IMR-90 (cell line): ENCODE measurements around the gene CLTCL1. TPM values are rescaled to one million over a fixed set of nuclear protein-coding genes. Genes with fewer than 3 reads are reported as not detected.
"Not testable (repeated sequence)": the region's sequence is repeated elsewhere in the genome, so short reads cannot be mapped to it uniquely, and the experiment has no call there.

Experiments
- ATAC-seq: fragments of 200-7000 bp; cut with Tn5 transposase; 2 replicates; pipeline ENCODE4 v1.9.1; 2020; ENCODE audit warnings: low read depth, mild to moderate bottlenecking, moderate library complexity
- BruUV-seq: library from RNA; stranded (reverse); fragments of 400-500 nt; replicated peaks from 2 replicates; lab custom pipeline; 2021; lab: Mats Ljungman, UMichigan
- CTCF ChIA-PET: fragments of 300-600 bp; formaldehyde crosslinking; extraction: SDS; loops from one replicate; lab custom pipeline; 2021; ENCODE audit warnings: antibody characterized with exemption; lab: Yijun Ruan, JAX
- POLR2A ChIA-PET: fragments of 300-600 bp; sonication (Branson Sonifier 250); formaldehyde crosslinking; loops from one replicate; lab custom pipeline; 2022; ENCODE audit warnings: antibody characterized with exemption; ENCODE audit not compliant: unreplicated experiment; lab: Charles Lee
- DNase-seq: peaks from one replicate; pipeline ENCODE4 v3.0.0; 2013
- H2AFZ ChIP-seq: replicated peaks from 2 replicates; pipeline ENCODE3; 2013; ENCODE audit warnings: low read length, mild to moderate bottlenecking; ENCODE audit not compliant: poor library complexity
- H2AK5ac ChIP-seq: 2 replicates; pipeline ENCODE4 v1.6.1; 2013; ENCODE audit warnings: low read depth, low read length, inconsistent platforms
- H2AK9ac ChIP-seq: replicated peaks from 2 replicates; pipeline ENCODE3; 2013; ENCODE audit warnings: mild to moderate bottlenecking, low read depth, low read length, moderate library complexity; ENCODE audit not compliant: poor library complexity
- H2BK120ac ChIP-seq: 2 replicates; pipeline ENCODE4 v1.6.1; 2013; ENCODE audit warnings: low read depth, low read length, inconsistent platforms
- H2BK15ac ChIP-seq: 3 replicates; pipeline ENCODE4 v1.6.1; 2013; ENCODE audit warnings: low read depth, low read length, inconsistent platforms
- H2BK20ac ChIP-seq: 2 replicates; pipeline ENCODE4 v1.6.1; 2013; ENCODE audit warnings: low read depth, mild to moderate bottlenecking, inconsistent platforms, low read length, moderate library complexity
- H2BK5ac ChIP-seq: 2 replicates; pipeline ENCODE4 v1.6.1; 2013; ENCODE audit warnings: mild to moderate bottlenecking, low read depth, low read length, inconsistent platforms; ENCODE audit not compliant: poor library complexity, severe bottlenecking
- H3K14ac ChIP-seq: replicated peaks from 2 replicates; pipeline ENCODE4 v1.6.1; 2013; ENCODE audit warnings: low read depth, low read length, inconsistent platforms
- H3K18ac ChIP-seq: 2 replicates; pipeline ENCODE4 v1.6.1; 2013; ENCODE audit warnings: low read depth, low read length, control low read depth
- H3K23ac ChIP-seq: 2 replicates; pipeline ENCODE4 v1.6.1; 2013; ENCODE audit warnings: low read depth, low read length, inconsistent platforms
- H3K27ac ChIP-seq: 2 replicates; pipeline ENCODE4 v1.5.1; 2013; ENCODE audit warnings: mild to moderate bottlenecking, control low read depth, low read length; ENCODE audit not compliant: insufficient read depth
- H3K27me3 ChIP-seq: 2 replicates; pipeline ENCODE4 v1.6.1; 2013; ENCODE audit warnings: low read length; ENCODE audit not compliant: control insufficient read depth, insufficient read depth
- H3K36me3 ChIP-seq: 2 replicates; pipeline ENCODE4 v1.6.1; 2013; ENCODE audit warnings: low read length, mixed read lengths; ENCODE audit not compliant: control insufficient read depth, insufficient read depth
- H3K4ac ChIP-seq: 2 replicates; pipeline ENCODE4 v1.6.1; 2013; ENCODE audit warnings: low read depth, low read length, inconsistent platforms
- H3K4me1 ChIP-seq: 2 replicates; pipeline ENCODE4 v1.6.1; 2013; ENCODE audit warnings: low read length, mixed read lengths; ENCODE audit not compliant: control insufficient read depth, insufficient read depth
- H3K4me2 ChIP-seq: 2 replicates; pipeline ENCODE4 v1.6.1; 2013; ENCODE audit warnings: low read depth, mild to moderate bottlenecking, control low read depth, low read length, moderate library complexity
- H3K4me3 ChIP-seq: 2 replicates; pipeline ENCODE4 v1.5.1; 2013; ENCODE audit warnings: low read depth, mild to moderate bottlenecking, control low read depth, low read length, moderate library complexity; ENCODE audit not compliant: insufficient read depth
- H3K56ac ChIP-seq: 2 replicates; pipeline ENCODE4 v1.6.1; 2013; ENCODE audit warnings: low read length, inconsistent platforms; ENCODE audit not compliant: insufficient read depth; ENCODE audit errors: extremely low read depth
- H3K79me1 ChIP-seq, 2 experiments: 2 replicates each; pipeline ENCODE4 v1.6.1; 2013; ENCODE audit warnings: low read length in 2 of 2, inconsistent platforms in 1 of 2, low read depth in 1 of 2
- H3K9ac ChIP-seq: 2 replicates; pipeline ENCODE4 v1.6.1; 2013; ENCODE audit warnings: low read depth, low read length, control low read depth
- H3K9me1 ChIP-seq: 2 replicates; pipeline ENCODE4 v1.6.1; 2013; ENCODE audit warnings: low read length, inconsistent platforms; ENCODE audit not compliant: insufficient read depth
- H3K9me3 ChIP-seq: 2 replicates; pipeline ENCODE4 v1.6.1; 2013; ENCODE audit warnings: low read length; ENCODE audit not compliant: control insufficient read depth, insufficient read depth
- H4K20me1 ChIP-seq: 2 replicates; pipeline ENCODE4 v1.6.1; 2013; ENCODE audit warnings: low read length, inconsistent platforms; ENCODE audit not compliant: insufficient read depth
- H4K5ac ChIP-seq: 2 replicates; pipeline ENCODE4 v1.6.1; 2013; ENCODE audit warnings: mild to moderate bottlenecking, low read depth, low read length, control low read depth
- H4K8ac ChIP-seq, 2 experiments: 2 replicates each; pipeline ENCODE4 v1.6.1; 2013; ENCODE audit warnings: low read depth in 2 of 2, low read length in 2 of 2, control low read depth in 1 of 2, inconsistent platforms in 1 of 2
- H4K91ac ChIP-seq: 2 replicates; pipeline ENCODE4 v1.6.1; 2013; ENCODE audit warnings: low read depth, low read length, inconsistent platforms; ENCODE audit not compliant: insufficient read depth
- BHLHE40 ChIP-seq: fragments of 150-350 bp; IDR thresholded peaks from 2 replicates; pipeline ENCODE4 v1.6.1; 2016; ENCODE audit warnings: mild to moderate bottlenecking, low read depth, low read length
- MAFK ChIP-seq: IDR thresholded peaks from 2 replicates; pipeline ENCODE4 v1.6.1; 2012; ENCODE audit warnings: low read depth, low read length, improper control_type of control experiment
- NFE2L2 ChIP-seq: fragments of 150-350 bp; IDR thresholded peaks from 2 replicates; pipeline ENCODE4 v1.6.1; 2016; ENCODE audit warnings: low read depth, mild to moderate bottlenecking, low read length
- RAD21 ChIP-seq: IDR thresholded peaks from 2 replicates; pipeline ENCODE4 v1.6.1; 2012; ENCODE audit warnings: low read length, improper control_type of control experiment
- USF2 ChIP-seq: fragments of 150-350 bp; IDR thresholded peaks from 2 replicates; pipeline ENCODE4 v1.6.1; 2017; ENCODE audit warnings: mild to moderate bottlenecking, antibody characterized with exemption, low read length, low read depth
- WGBS, 2 experiments: methylation state at CpG; one replicate each; pipeline versions ENCODE4 v1.1.5 to v1.1.7; 2013; ENCODE audit warnings: missing lambda C conversion rate in 2 of 2; ENCODE audit not compliant: insufficient read length in 1 of 2; ENCODE audit errors: extremely low coverage in 2 of 2; 5-methylcytosine and 5-hydroxymethylcytosine counted together
- dilution Hi-C: fragments of 300-500 bp; cut with HindIII; formaldehyde crosslinking; loops from one replicate; pipeline ENCODE4 v1.14.3; 2018; ENCODE audit warnings: low sequenced_read_pairs; ENCODE audit not compliant: unreplicated experiment
- in situ Hi-C: fragments of 300-500 bp; cut with MboI; formaldehyde crosslinking; loops from 3 replicates; pipeline ENCODE4 v1.14.3; 2019; ENCODE audit warnings: low sequenced_read_pairs, inconsistent platforms, mixed read lengths
- intact Hi-C: fragments of 100-400 bp; cut with micrococcal nuclease; formaldehyde crosslinking; loops from 2 replicates; pipeline ENCODE4 v1.10.0; 2022
- polyA plus RNA-seq, 3 experiments: library from polyadenylated mRNA; depleted of rRNA; stranded (reverse); fragments of >200 nt; gene quantifications; 2 replicates each; pipeline ENCODE4 v1.2.3, GENCODE V29; 2012; ENCODE audit warnings: low replicate concordance in 1 of 3
- total RNA-seq: library from RNA; depleted of rRNA; stranded (reverse); fragments of >200 nt; gene quantifications from 2 replicates; pipeline ENCODE4 v1.2.3, GENCODE V29; 2012

The CLTCL1 gene
- total and polyA plus RNA-seq, 2 of the 4 experiments (the other 2 are of a cell fraction): 6.2 to 8.1 TPM

GRCh38 chr22:19258371-19258770, 33.1 kb downstream of the CLTCL1 start:
- no peak overlapping the region for H2BK20ac ChIP-seq
- H3K23ac ChIP-seq: no peak overlapping the region
- H3K27ac ChIP-seq: no peak overlapping the region
- BruUV-seq: no TSS peak
- intact Hi-C loops (no loop called here), dilution Hi-C loops (no loop called here), in situ Hi-C loops (no loop called here)
- peaks cover 0 to 7% of the 10 kb centered on the region in 2 experiments; a peak in 2 of 4 replicates for H3K79me1 ChIP-seq
- no peak overlapping the region for H3K14ac ChIP-seq
- no peak overlapping the region for H3K4me2 ChIP-seq
- no peak overlapping the region for H2BK15ac ChIP-seq
- H3K9me3 ChIP-seq: no peaks in the 10 kb centered on the region
- H4K91ac ChIP-seq: no peak overlapping the region
- no peak overlapping the region for H2AK5ac ChIP-seq
- H4K8ac ChIP-seq: no peak overlapping the region
- no peak overlapping the region for H2AK9ac ChIP-seq
- TF ChIP-seq NFE2L2 (no peak), RAD21 (no peak), USF2 (no peak), BHLHE40 (no peak), MAFK (no peak)
- 0 out of 2 replicates have a peak, but pooled peaks cover 2% of the 10 kb centered on the region for H3K4me1 ChIP-seq
- no peak overlapping the region for H3K56ac ChIP-seq
- no peaks in the 10 kb centered on the region for H4K20me1 ChIP-seq
- ChIA-PET POLR2A (no interaction called here), CTCF (no interaction called here)
- peaks cover 5% of the 10 kb centered on the region; the same call in 1 of the 2 replicates for H3K36me3 ChIP-seq
- 100% methylated on average over 1 of the region's 7 CpGs; no CpG with 5 or more reads in 1 of the 2 experiments for WGBS, 2 experiments
- H3K18ac ChIP-seq: no peak overlapping the region
- H2AFZ ChIP-seq: no peak overlapping the region
- H3K4me3 ChIP-seq: no peak overlapping the region
- DNase-seq (no peak), ATAC-seq (no peak)
- no peaks in the 10 kb centered on the region for H3K27me3 ChIP-seq
- H3K9me1 ChIP-seq: peaks cover 4% of the 10 kb centered on the region; the same call in 1 of the 2 replicates
- H4K5ac ChIP-seq: no peak overlapping the region
- H3K9ac ChIP-seq: no peak overlapping the region
- H2BK120ac ChIP-seq: no peak overlapping the region
- H3K4ac ChIP-seq: no peak overlapping the region
- no peak overlapping the region for H2BK5ac ChIP-seq

GRCh38 chr22:19256362-19256761, 35.2 kb downstream of the CLTCL1 start:
- H2BK5ac ChIP-seq, H3K56ac ChIP-seq, H4K5ac ChIP-seq, H3K27me3 ChIP-seq, H3K18ac ChIP-seq, H2AK5ac ChIP-seq, H3K36me3 ChIP-seq, H3K9ac ChIP-seq, in situ Hi-C loops, H3K4me2 ChIP-seq, H3K9me3 ChIP-seq, H3K14ac ChIP-seq, H4K20me1 ChIP-seq, BruUV-seq, H3K79me1 ChIP-seq, H3K27ac ChIP-seq, H2AFZ ChIP-seq, intact Hi-C loops, H2BK20ac ChIP-seq, CTCF ChIA-PET, H2BK120ac ChIP-seq, dilution Hi-C loops, H3K4me3 ChIP-seq, H3K9me1 ChIP-seq, H4K91ac ChIP-seq, H3K4me1 ChIP-seq, H4K8ac ChIP-seq, ATAC-seq, DNase-seq, H3K23ac ChIP-seq, H2AK9ac ChIP-seq, H2BK15ac ChIP-seq, POLR2A ChIA-PET, H3K4ac ChIP-seq: not testable (repeated sequence)
- 97% methylated on average over 5 of the region's 8 CpGs; no CpG with 5 or more reads in 1 of the 2 experiments for WGBS, 2 experiments
